Gastroesophageal sphincter (tissue), 3 donors: Measurements from ENCODE around the gene CFAP100.

ENCODE experiments used
- EP300 ChIP-seq: sonication (generic); formaldehyde crosslinking; IDR thresholded peaks from one replicate; pipeline ENCODE4 v1.6.1; 2017; ENCODE audit warnings: antibody characterized with exemption, mild to moderate bottlenecking
- POLR2A ChIP-seq, 2 donors: fragments of 450-650 bp; IDR thresholded peaks; one replicate each; pipeline ENCODE4 v1.6.1; 2017; ENCODE audit warnings: antibody characterized with exemption in 2 of 2, mild to moderate bottlenecking in 2 of 2, moderate library complexity in 1 of 2
- POLR2AphosphoS5 ChIP-seq: sonication (generic); formaldehyde crosslinking; IDR thresholded peaks from one replicate; pipeline ENCODE4 v1.6.1; 2017; ENCODE audit warnings: antibody characterized with exemption
- TF ChIP-seq, protein P1 (sequence below), 4 experiments: fragments of 200-600 bp in 2 of 4; fragments of 450-650 bp in 2 of 4; sonication (generic) in 1 of 4; IDR thresholded peaks; one replicate each; pipeline ENCODE4 v1.5.1; 2017 to 2019; ENCODE audit warnings: antibody characterized with exemption in 4 of 4, mild to moderate bottlenecking in 2 of 4, moderate library complexity in 2 of 4

- TF ChIP-seq, protein P1, sequence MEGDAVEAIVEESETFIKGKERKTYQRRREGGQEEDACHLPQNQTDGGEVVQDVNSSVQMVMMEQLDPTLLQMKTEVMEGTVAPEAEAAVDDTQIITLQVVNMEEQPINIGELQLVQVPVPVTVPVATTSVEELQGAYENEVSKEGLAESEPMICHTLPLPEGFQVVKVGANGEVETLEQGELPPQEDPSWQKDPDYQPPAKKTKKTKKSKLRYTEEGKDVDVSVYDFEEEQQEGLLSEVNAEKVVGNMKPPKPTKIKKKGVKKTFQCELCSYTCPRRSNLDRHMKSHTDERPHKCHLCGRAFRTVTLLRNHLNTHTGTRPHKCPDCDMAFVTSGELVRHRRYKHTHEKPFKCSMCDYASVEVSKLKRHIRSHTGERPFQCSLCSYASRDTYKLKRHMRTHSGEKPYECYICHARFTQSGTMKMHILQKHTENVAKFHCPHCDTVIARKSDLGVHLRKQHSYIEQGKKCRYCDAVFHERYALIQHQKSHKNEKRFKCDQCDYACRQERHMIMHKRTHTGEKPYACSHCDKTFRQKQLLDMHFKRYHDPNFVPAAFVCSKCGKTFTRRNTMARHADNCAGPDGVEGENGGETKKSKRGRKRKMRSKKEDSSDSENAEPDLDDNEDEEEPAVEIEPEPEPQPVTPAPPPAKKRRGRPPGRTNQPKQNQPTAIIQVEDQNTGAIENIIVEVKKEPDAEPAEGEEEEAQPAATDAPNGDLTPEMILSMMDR (IDR thresholded peaks at IDR 0.05), result no peak
- TF ChIP-seq POLR2A (IDR thresholded peaks at IDR 0.05), result no peak
- no peak for TF ChIP-seq POLR2AphosphoS5
- no peak for TF ChIP-seq EP300
Measured at GRCh38 chr3:126448893-126449180, 54.1 kb downstream of the CFAP100 start.
